ENCODE data around the gene PFN3. TPM values are rescaled to one million over a fixed set of nuclear protein-coding genes. Genes with fewer than 3 reads are reported as not detected.
A peak's percentile ranks its signal among the peaks of the same experiment; 100 is the strongest.

Gene PFN3
- total RNA-seq, 1 experiment from 2014 or later, result 0.48 TPM

DNA sequence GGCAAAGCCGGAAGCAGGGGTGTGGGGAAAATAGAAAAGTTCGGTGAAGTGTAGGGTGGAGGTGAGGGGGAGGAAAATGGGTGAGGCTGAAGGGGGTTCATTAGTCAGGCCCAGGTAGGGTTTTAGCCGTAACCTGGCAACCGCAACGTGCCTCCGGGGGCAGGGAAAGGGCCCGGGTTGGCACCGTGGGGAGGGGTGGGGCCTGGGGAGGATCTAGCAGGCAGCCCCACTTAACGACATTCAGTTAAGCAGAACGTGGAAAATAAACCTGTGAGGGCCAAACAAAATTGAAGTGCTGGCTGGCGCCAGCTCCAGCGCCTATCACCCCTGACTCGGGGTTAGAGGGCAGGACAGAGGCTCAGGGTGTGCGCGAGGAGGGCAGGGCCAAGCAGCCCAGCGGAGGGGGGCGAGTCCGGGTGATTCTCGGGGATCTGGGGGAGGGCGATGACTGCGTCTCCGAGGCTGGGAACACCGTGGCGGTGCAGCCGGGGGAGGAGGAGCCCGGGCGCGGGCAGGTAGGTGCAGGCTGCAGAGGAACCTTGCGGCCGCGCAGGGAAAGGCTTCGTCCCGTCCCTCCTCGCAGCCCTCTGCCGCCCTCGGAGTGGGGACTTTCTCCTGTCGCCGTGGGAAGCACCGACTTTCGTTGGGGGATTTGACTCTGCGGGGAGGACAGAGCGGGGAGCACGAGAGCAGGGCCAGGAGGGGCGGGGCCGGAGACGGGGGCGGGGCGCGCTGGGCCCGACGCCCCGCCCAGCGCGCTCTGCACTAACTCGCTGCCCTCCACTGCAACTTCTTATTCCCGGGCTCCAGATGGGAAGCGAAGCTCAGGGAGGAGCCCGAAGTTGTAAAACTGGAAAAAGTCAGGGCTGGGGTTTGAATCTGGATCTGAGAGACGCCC, 37.6 kb downstream of the PFN3 start (continued):
- TF ChIP-seq JUN (CRISPR knock-in tag; IDR thresholded peaks at IDR 0.05), result no peak
- no peak for TF ChIP-seq MXD4 (CRISPR knock-in tag; IDR thresholded peaks at IDR 0.05; ENCODE audit: borderline replicate concordance)
- TF ChIP-seq, protein P1, sequence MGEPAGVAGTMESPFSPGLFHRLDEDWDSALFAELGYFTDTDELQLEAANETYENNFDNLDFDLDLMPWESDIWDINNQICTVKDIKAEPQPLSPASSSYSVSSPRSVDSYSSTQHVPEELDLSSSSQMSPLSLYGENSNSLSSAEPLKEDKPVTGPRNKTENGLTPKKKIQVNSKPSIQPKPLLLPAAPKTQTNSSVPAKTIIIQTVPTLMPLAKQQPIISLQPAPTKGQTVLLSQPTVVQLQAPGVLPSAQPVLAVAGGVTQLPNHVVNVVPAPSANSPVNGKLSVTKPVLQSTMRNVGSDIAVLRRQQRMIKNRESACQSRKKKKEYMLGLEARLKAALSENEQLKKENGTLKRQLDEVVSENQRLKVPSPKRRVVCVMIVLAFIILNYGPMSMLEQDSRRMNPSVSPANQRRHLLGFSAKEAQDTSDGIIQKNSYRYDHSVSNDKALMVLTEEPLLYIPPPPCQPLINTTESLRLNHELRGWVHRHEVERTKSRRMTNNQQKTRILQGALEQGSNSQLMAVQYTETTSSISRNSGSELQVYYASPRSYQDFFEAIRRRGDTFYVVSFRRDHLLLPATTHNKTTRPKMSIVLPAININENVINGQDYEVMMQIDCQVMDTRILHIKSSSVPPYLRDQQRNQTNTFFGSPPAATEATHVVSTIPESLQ (CRISPR knock-in tag; IDR thresholded peaks at IDR 0.05), result no peak
- no peak for TF ChIP-seq ATF3 (CRISPR knock-in tag; conservative IDR thresholded peaks at IDR 0.05)
- TF ChIP-seq NR1H2 (CRISPR knock-in tag; IDR thresholded peaks at IDR 0.05), result no peak
- TF ChIP-seq, protein P2, sequence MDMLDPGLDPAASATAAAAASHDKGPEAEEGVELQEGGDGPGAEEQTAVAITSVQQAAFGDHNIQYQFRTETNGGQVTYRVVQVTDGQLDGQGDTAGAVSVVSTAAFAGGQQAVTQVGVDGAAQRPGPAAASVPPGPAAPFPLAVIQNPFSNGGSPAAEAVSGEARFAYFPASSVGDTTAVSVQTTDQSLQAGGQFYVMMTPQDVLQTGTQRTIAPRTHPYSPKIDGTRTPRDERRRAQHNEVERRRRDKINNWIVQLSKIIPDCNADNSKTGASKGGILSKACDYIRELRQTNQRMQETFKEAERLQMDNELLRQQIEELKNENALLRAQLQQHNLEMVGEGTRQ (CRISPR knock-in tag; IDR thresholded peaks at IDR 0.05), result 0 out of 2 replicates have a peak, but pooled peaks have one; percentile 11
- TF ChIP-seq NR2C2 (CRISPR knock-in tag; IDR thresholded peaks at IDR 0.05), result 0 out of 2 replicates have a peak, but pooled peaks have one; percentile 18
- no peak; the same call in 1 of the 2 replicates for TF ChIP-seq FOXK1 (CRISPR knock-in tag; IDR thresholded peaks at IDR 0.05)
- TF ChIP-seq, protein P3, sequence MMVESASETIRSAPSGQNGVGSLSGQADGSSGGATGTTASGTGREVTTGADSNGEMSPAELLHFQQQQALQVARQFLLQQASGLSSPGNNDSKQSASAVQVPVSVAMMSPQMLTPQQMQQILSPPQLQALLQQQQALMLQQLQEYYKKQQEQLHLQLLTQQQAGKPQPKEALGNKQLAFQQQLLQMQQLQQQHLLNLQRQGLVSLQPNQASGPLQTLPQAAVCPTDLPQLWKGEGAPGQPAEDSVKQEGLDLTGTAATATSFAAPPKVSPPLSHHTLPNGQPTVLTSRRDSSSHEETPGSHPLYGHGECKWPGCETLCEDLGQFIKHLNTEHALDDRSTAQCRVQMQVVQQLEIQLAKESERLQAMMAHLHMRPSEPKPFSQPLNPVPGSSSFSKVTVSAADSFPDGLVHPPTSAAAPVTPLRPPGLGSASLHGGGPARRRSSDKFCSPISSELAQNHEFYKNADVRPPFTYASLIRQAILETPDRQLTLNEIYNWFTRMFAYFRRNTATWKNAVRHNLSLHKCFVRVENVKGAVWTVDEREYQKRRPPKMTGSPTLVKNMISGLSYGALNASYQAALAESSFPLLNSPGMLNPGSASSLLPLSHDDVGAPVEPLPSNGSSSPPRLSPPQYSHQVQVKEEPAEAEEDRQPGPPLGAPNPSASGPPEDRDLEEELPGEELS (CRISPR knock-in tag; IDR thresholded peaks at IDR 0.05), result peak; percentile 41; the same call in 1 of the 2 replicates
- TF ChIP-seq ZNF138 (CRISPR knock-in tag; conservative IDR thresholded peaks at IDR 0.05), result no peak
- no peak for TF ChIP-seq ATF1 (CRISPR knock-in tag; IDR thresholded peaks at IDR 0.05)
- TF ChIP-seq SMAD4 (CRISPR knock-in tag; IDR thresholded peaks at IDR 0.05), result no peak
- TF ChIP-seq, protein P4, sequence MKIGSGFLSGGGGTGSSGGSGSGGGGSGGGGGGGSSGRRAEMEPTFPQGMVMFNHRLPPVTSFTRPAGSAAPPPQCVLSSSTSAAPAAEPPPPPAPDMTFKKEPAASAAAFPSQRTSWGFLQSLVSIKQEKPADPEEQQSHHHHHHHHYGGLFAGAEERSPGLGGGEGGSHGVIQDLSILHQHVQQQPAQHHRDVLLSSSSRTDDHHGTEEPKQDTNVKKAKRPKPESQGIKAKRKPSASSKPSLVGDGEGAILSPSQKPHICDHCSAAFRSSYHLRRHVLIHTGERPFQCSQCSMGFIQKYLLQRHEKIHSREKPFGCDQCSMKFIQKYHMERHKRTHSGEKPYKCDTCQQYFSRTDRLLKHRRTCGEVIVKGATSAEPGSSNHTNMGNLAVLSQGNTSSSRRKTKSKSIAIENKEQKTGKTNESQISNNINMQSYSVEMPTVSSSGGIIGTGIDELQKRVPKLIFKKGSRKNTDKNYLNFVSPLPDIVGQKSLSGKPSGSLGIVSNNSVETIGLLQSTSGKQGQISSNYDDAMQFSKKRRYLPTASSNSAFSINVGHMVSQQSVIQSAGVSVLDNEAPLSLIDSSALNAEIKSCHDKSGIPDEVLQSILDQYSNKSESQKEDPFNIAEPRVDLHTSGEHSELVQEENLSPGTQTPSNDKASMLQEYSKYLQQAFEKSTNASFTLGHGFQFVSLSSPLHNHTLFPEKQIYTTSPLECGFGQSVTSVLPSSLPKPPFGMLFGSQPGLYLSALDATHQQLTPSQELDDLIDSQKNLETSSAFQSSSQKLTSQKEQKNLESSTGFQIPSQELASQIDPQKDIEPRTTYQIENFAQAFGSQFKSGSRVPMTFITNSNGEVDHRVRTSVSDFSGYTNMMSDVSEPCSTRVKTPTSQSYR (CRISPR knock-in tag; IDR thresholded peaks at IDR 0.05), result no peak
- TF ChIP-seq GABPB1 (CRISPR knock-in tag; IDR thresholded peaks at IDR 0.05), result no peak
- TF ChIP-seq FOXJ3 (CRISPR knock-in tag; IDR thresholded peaks at IDR 0.05; ENCODE audit: borderline replicate concordance), result no peak
- peak; percentile 98 for TF ChIP-seq ZNF263 (CRISPR knock-in tag; IDR thresholded peaks at IDR 0.05; ENCODE audit: low read depth)
- no peak for TF ChIP-seq NFYB (CRISPR knock-in tag; conservative IDR thresholded peaks at IDR 0.05; ENCODE audit: low read depth)
- no peak for TF ChIP-seq ZNF219 (CRISPR knock-in tag; IDR thresholded peaks at IDR 0.05; ENCODE audit: borderline replicate concordance)
- TF ChIP-seq HMGA2 (CRISPR knock-in tag; IDR thresholded peaks at IDR 0.05), result no peak
- no peak for TF ChIP-seq MLX (CRISPR knock-in tag; IDR thresholded peaks at IDR 0.05)
